ENCODE results near the gene VAMP5. TPM values are rescaled to one million over a fixed set of nuclear protein-coding genes. Genes with fewer than 3 reads are reported as not detected.
A peak's percentile ranks its signal among the peaks of the same experiment; 100 is the strongest.
"Not testable (repeated sequence)": the region's sequence is repeated elsewhere in the genome, so short reads cannot be mapped to it uniquely, and the experiment has no call there.

The VAMP5 gene
- total RNA-seq, 1 donor from 2014 or later, result 296 TPM

GRCh38 chr2:85541753-85542457 lies 42.3 kb upstream of the VAMP5 start:
- no peak for TF ChIP-seq CTCF (IDR thresholded peaks at IDR 0.05; ENCODE audit: unreplicated experiment)
- peaks cover 49% of the 10 kb centered on the region for H3K36me3 Mint-ChIP-seq (ENCODE audit: low read depth, unreplicated experiment)
- peak overlapping the region; percentile 4 for H3K4me3 Mint-ChIP-seq (ENCODE audit: unreplicated experiment)
- H3K27ac Mint-ChIP-seq (ENCODE audit: unreplicated experiment), result peak overlapping the region; percentile 33
- no peak for DNase-seq (ENCODE audit: low spot score)
- no peaks in the 10 kb centered on the region for H3K9me3 Mint-ChIP-seq (ENCODE audit: unreplicated experiment)
- H3K27me3 Mint-ChIP-seq (ENCODE audit: unreplicated experiment), result peaks cover 15% of the 10 kb centered on the region
- H3K4me1 Mint-ChIP-seq (ENCODE audit: unreplicated experiment), result peaks cover 48% of the 10 kb centered on the region

- Mint-ChIP-seq H3K4me1 (ENCODE audit: unreplicated experiment) (peaks cover 47% of the 10 kb centered on the region), H3K27ac (ENCODE audit: unreplicated experiment) (peak overlapping the region; percentile 33), H3K9me3 (ENCODE audit: unreplicated experiment) (no peaks in the 10 kb centered on the region), H3K27me3 (ENCODE audit: unreplicated experiment) (peaks cover 15% of the 10 kb centered on the region), H3K4me3 (ENCODE audit: unreplicated experiment) (peak overlapping the region; percentile 4), H3K36me3 (ENCODE audit: low read depth, unreplicated experiment) (peaks cover 54% of the 10 kb centered on the region)
- no peak for DNase-seq (ENCODE audit: low spot score)
- TF ChIP-seq CTCF (IDR thresholded peaks at IDR 0.05; ENCODE audit: unreplicated experiment), result no peak
Measured at GRCh38 chr2:85542777-85543176, 41.5 kb upstream of the VAMP5 start.

GRCh38 chr2:85544254-85544691 lies 40.0 kb upstream of the VAMP5 start:
- Mint-ChIP-seq H3K36me3 (ENCODE audit: low read depth, unreplicated experiment) (peaks cover 60% of the 10 kb centered on the region), H3K4me3 (ENCODE audit: unreplicated experiment) (peak overlapping the region; percentile 2), H3K4me1 (ENCODE audit: unreplicated experiment) (peaks cover 50% of the 10 kb centered on the region), H3K27ac (ENCODE audit: unreplicated experiment) (peak overlapping the region; percentile 59)
- H3K27me3 Mint-ChIP-seq (ENCODE audit: unreplicated experiment); H3K9me3 Mint-ChIP-seq (ENCODE audit: unreplicated experiment); DNase-seq (ENCODE audit: low spot score): not testable (repeated sequence)

GRCh38 chr2:85544915-85545779 lies 39.1 kb upstream of the VAMP5 start:
- H3K4me3 Mint-ChIP-seq (ENCODE audit: unreplicated experiment); H3K27me3 Mint-ChIP-seq (ENCODE audit: unreplicated experiment); H3K27ac Mint-ChIP-seq (ENCODE audit: unreplicated experiment); DNase-seq (ENCODE audit: low spot score); H3K9me3 Mint-ChIP-seq (ENCODE audit: unreplicated experiment): not testable (repeated sequence)
- H3K4me1 Mint-ChIP-seq (ENCODE audit: unreplicated experiment), result peaks cover 53% of the 10 kb centered on the region
- peaks cover 64% of the 10 kb centered on the region for H3K36me3 Mint-ChIP-seq (ENCODE audit: low read depth, unreplicated experiment)

GRCh38 chr2:85545780-85546240 lies 38.4 kb upstream of the VAMP5 start:
- no peak for DNase-seq (ENCODE audit: low spot score)
- Mint-ChIP-seq H3K4me3 (ENCODE audit: unreplicated experiment) (no peak overlapping the region), H3K36me3 (ENCODE audit: low read depth, unreplicated experiment) (peaks cover 64% of the 10 kb centered on the region), H3K27me3 (ENCODE audit: unreplicated experiment) (peaks cover 2% of the 10 kb centered on the region), H3K9me3 (ENCODE audit: unreplicated experiment) (no peaks in the 10 kb centered on the region), H3K4me1 (ENCODE audit: unreplicated experiment) (peaks cover 53% of the 10 kb centered on the region), H3K27ac (ENCODE audit: unreplicated experiment) (no peak overlapping the region)
- TF ChIP-seq CTCF (IDR thresholded peaks at IDR 0.05; ENCODE audit: unreplicated experiment), result no peak

All from endothelial cell (in vitro differentiated cells).